ENCODE data around the gene FMO2.
"Not testable (repeated sequence)": the region's sequence is repeated elsewhere in the genome, so short reads cannot be mapped to it uniquely, and the experiment has no call there.

The FMO2 gene

GRCh38 chr1:171213559-171214454 is 28.7 kb downstream of the FMO2 start:
- no peak for DNase-seq (ENCODE audit: low spot score in 2 of 2)
- no peak for ATAC-seq (replicated peaks; ENCODE audit: extremely low read depth, poor library complexity, severe bottlenecking)
- Mint-ChIP-seq H3K4me3 (no peak overlapping the region), H3K27me3 (peaks cover 12% of the 10 kb centered on the region), H3K9me3 (no peaks in the 10 kb centered on the region), H3K27ac (ENCODE audit: low read depth) (no peak overlapping the region), H3K4me1 (no peaks in the 10 kb centered on the region), H3K36me3 (ENCODE audit: insufficient read depth) (no peaks in the 10 kb centered on the region)

GRCh38 chr1:171217658-171218443 is 32.8 kb downstream of the FMO2 start:
- no peak overlapping the region for H3K27ac Mint-ChIP-seq (ENCODE audit: low read depth)
- no peaks in the 10 kb centered on the region for H3K4me1 Mint-ChIP-seq
- DNase-seq (ENCODE audit: low spot score in 2 of 2) (no peak), ATAC-seq (replicated peaks; ENCODE audit: extremely low read depth, poor library complexity, severe bottlenecking) (no peak)
- no peak overlapping the region for H3K4me3 Mint-ChIP-seq
- peaks cover 9% of the 10 kb centered on the region for H3K27me3 Mint-ChIP-seq
- no peaks in the 10 kb centered on the region for H3K9me3 Mint-ChIP-seq
- H3K36me3 Mint-ChIP-seq (ENCODE audit: insufficient read depth), result no peaks in the 10 kb centered on the region

GRCh38 chr1:171218661-171219060 is 33.6 kb downstream of the FMO2 start:
- no peaks in the 10 kb centered on the region for H3K36me3 Mint-ChIP-seq (ENCODE audit: insufficient read depth)
- ATAC-seq (replicated peaks; ENCODE audit: extremely low read depth, poor library complexity, severe bottlenecking), result no peak
- no peak overlapping the region for H3K27ac Mint-ChIP-seq (ENCODE audit: low read depth)
- no peak overlapping the region for H3K4me3 Mint-ChIP-seq
- no peaks in the 10 kb centered on the region for H3K9me3 Mint-ChIP-seq
- H3K4me1 Mint-ChIP-seq, result no peaks in the 10 kb centered on the region
- peaks cover 9% of the 10 kb centered on the region for H3K27me3 Mint-ChIP-seq
- no peak for DNase-seq (ENCODE audit: low spot score in 2 of 2)

- ATAC-seq (replicated peaks; ENCODE audit: extremely low read depth, poor library complexity, severe bottlenecking), result no peak
- Mint-ChIP-seq H3K4me3 (no peak overlapping the region), H3K27ac (ENCODE audit: low read depth) (no peak overlapping the region), H3K36me3 (ENCODE audit: insufficient read depth) (no peaks in the 10 kb centered on the region), H3K9me3 (no peaks in the 10 kb centered on the region), H3K27me3 (peaks cover under 1% of the 10 kb centered on the region), H3K4me1 (no peaks in the 10 kb centered on the region)
- DNase-seq (ENCODE audit: low spot score in 2 of 2), result no peak
Observed at GRCh38 chr1:171219346-171220080, 34.4 kb downstream of the FMO2 start.

- ATAC-seq (replicated peaks; ENCODE audit: extremely low read depth, poor library complexity, severe bottlenecking), result no peak
- no peaks in the 10 kb centered on the region for H3K9me3 Mint-ChIP-seq
- H3K27ac Mint-ChIP-seq (ENCODE audit: low read depth), result no peak overlapping the region
Observed at GRCh38 chr1:171220081-171220420, 35.0 kb downstream of the FMO2 start.

GRCh38 chr1:171220581-171221054 is 35.5 kb downstream of the FMO2 start:
- no peaks in the 10 kb centered on the region for H3K27me3 Mint-ChIP-seq
- H3K4me1 Mint-ChIP-seq, result no peaks in the 10 kb centered on the region
- no peaks in the 10 kb centered on the region for H3K36me3 Mint-ChIP-seq (ENCODE audit: insufficient read depth)
- no peak overlapping the region for H3K27ac Mint-ChIP-seq (ENCODE audit: low read depth)
- no peaks in the 10 kb centered on the region for H3K9me3 Mint-ChIP-seq
- DNase-seq (ENCODE audit: low spot score in 2 of 2), result no peak
- no peak for ATAC-seq (replicated peaks; ENCODE audit: extremely low read depth, poor library complexity, severe bottlenecking)
- no peak overlapping the region for H3K4me3 Mint-ChIP-seq

More at GRCh38 chr1:171220081-171220420, 35.0 kb downstream of the FMO2 start:
- Mint-ChIP-seq H3K4me3 (no peak overlapping the region), H3K36me3 (ENCODE audit: insufficient read depth) (no peaks in the 10 kb centered on the region), H3K27me3 (no peaks in the 10 kb centered on the region), H3K4me1 (no peaks in the 10 kb centered on the region)
- DNase-seq (ENCODE audit: low spot score in 2 of 2), result no peak

GRCh38 chr1:171221665-171222591 is 36.8 kb downstream of the FMO2 start:
- no peak for DNase-seq (ENCODE audit: low spot score in 2 of 2)
- H3K27me3 Mint-ChIP-seq, result no peaks in the 10 kb centered on the region
- ATAC-seq (replicated peaks; ENCODE audit: extremely low read depth, poor library complexity, severe bottlenecking), result no peak

GRCh38 chr1:171222936-171223335 is 37.8 kb downstream of the FMO2 start:
- no peaks in the 10 kb centered on the region for H3K9me3 Mint-ChIP-seq
- DNase-seq (ENCODE audit: low spot score in 2 of 2), result no peak
- ATAC-seq (replicated peaks; ENCODE audit: extremely low read depth, poor library complexity, severe bottlenecking), result no peak
- no peak overlapping the region for H3K4me3 Mint-ChIP-seq
- H3K27ac Mint-ChIP-seq (ENCODE audit: low read depth), result no peak overlapping the region
- H3K36me3 Mint-ChIP-seq (ENCODE audit: insufficient read depth), result no peaks in the 10 kb centered on the region
- H3K4me1 Mint-ChIP-seq, result no peaks in the 10 kb centered on the region
- no peaks in the 10 kb centered on the region for H3K27me3 Mint-ChIP-seq

More at GRCh38 chr1:171221665-171222591, 36.8 kb downstream of the FMO2 start:
- Mint-ChIP-seq H3K4me3 (no peak overlapping the region), H3K36me3 (ENCODE audit: insufficient read depth) (no peaks in the 10 kb centered on the region), H3K4me1 (no peaks in the 10 kb centered on the region), H3K27ac (ENCODE audit: low read depth) (no peak overlapping the region), H3K9me3 (no peaks in the 10 kb centered on the region)

- not testable (repeated sequence) for H3K9me3 Mint-ChIP-seq; ATAC-seq (replicated peaks; ENCODE audit: extremely low read depth, poor library complexity, severe bottlenecking)
Observed at GRCh38 chr1:171224257-171224656, 39.2 kb downstream of the FMO2 start.

GRCh38 chr1:171226747-171227370 is 41.8 kb downstream of the FMO2 start:
- Mint-ChIP-seq H3K9me3 (no peaks in the 10 kb centered on the region), H3K36me3 (ENCODE audit: insufficient read depth) (no peaks in the 10 kb centered on the region), H3K4me3 (no peak overlapping the region), H3K4me1 (no peaks in the 10 kb centered on the region), H3K27ac (ENCODE audit: low read depth) (no peak overlapping the region), H3K27me3 (peaks cover 8% of the 10 kb centered on the region)
- ATAC-seq (replicated peaks; ENCODE audit: extremely low read depth, poor library complexity, severe bottlenecking) (no peak), DNase-seq (ENCODE audit: low spot score in 2 of 2) (no peak)

More at GRCh38 chr1:171224257-171224656, 39.2 kb downstream of the FMO2 start:
- not testable (repeated sequence) for DNase-seq (ENCODE audit: low spot score in 2 of 2); H3K27me3 Mint-ChIP-seq; H3K4me1 Mint-ChIP-seq; H3K4me3 Mint-ChIP-seq; H3K36me3 Mint-ChIP-seq (ENCODE audit: insufficient read depth); H3K27ac Mint-ChIP-seq (ENCODE audit: low read depth)

GRCh38 chr1:171231326-171231725 is 46.2 kb downstream of the FMO2 start:
- H3K4me1 Mint-ChIP-seq, result no peaks in the 10 kb centered on the region
- DNase-seq (ENCODE audit: low spot score in 2 of 2), result no peak
- H3K27me3 Mint-ChIP-seq, result peaks cover 31% of the 10 kb centered on the region
- H3K9me3 Mint-ChIP-seq, result peaks cover 5% of the 10 kb centered on the region
- ATAC-seq (replicated peaks; ENCODE audit: extremely low read depth, poor library complexity, severe bottlenecking), result no peak
- no peak overlapping the region for H3K4me3 Mint-ChIP-seq
- no peaks in the 10 kb centered on the region for H3K36me3 Mint-ChIP-seq (ENCODE audit: insufficient read depth)
- no peak overlapping the region for H3K27ac Mint-ChIP-seq (ENCODE audit: low read depth)

All from central memory CD8-positive, alpha-beta T cell (primary cell).